Ovary (tissue), 9 donors: Measurements from ENCODE around the gene F7. TPM values are rescaled to one million over a fixed set of nuclear protein-coding genes. Genes with fewer than 3 reads are reported as not detected.

Source experiments
- DNase-seq, 5 donors: peaks; one replicate each; pipeline ENCODE4 v3.0.0-alpha.2; 2019 to 2020
- H3K27ac ChIP-seq, 2 donors: fragments of 200-600 bp; one replicate each; pipeline versions ENCODE4 v1.5.1 to v1.8.0; 2019 to 2022
- H3K27me3 ChIP-seq: fragments of 200-600 bp; one replicate; pipeline ENCODE4 v1.8.0; 2022
- H3K36me3 ChIP-seq: fragments of 200-600 bp; sonication (generic); one replicate; pipeline ENCODE4 v1.5.1; 2019
- H3K4me1 ChIP-seq: one replicate; pipeline ENCODE4 v1.8.1; 2013; ENCODE audit warnings: mild to moderate bottlenecking, moderate library complexity; ENCODE audit not compliant: insufficient read depth
- H3K4me3 ChIP-seq: fragments of 200-600 bp; sonication (generic); one replicate; pipeline ENCODE4 v1.5.1; 2017
- H3K9me3 ChIP-seq, 2 donors: fragments of 200-600 bp in 1 of 2; sonication (generic) in 1 of 2; one replicate each; pipeline versions ENCODE4 v1.5.1 to v1.8.1; 2013 to 2019; ENCODE audit warnings: mild to moderate bottlenecking in 1 of 2, moderate library complexity in 1 of 2
- EP300 ChIP-seq: sonication (generic); formaldehyde crosslinking; IDR thresholded peaks from one replicate; pipeline ENCODE4 v1.6.1; 2017; ENCODE audit warnings: antibody characterized with exemption
- POLR2A ChIP-seq: fragments of 450-650 bp; IDR thresholded peaks from one replicate; pipeline ENCODE4 v1.6.1; 2017; ENCODE audit warnings: antibody characterized with exemption, mild to moderate bottlenecking, moderate library complexity
- WGBS, 3 donors: extraction: QIAGEN DNeasy Blood & Tissue Kit in 1 of 3; methylation state at CpG; one replicate each; pipeline versions ENCODE4 v1.1.5 to v1.1.7; 2013 to 2017; 5-methylcytosine and 5-hydroxymethylcytosine counted together
- intact Hi-C, 4 donors: fragments of 100-400 bp; cut with DNase I; formaldehyde crosslinking; loops; one replicate each; pipeline versions ENCODE4 v1.11.0 to v1.15.1; 2022 to 2023
- polyA plus RNA-seq, 2 donors: library from polyadenylated mRNA; stranded (reverse); fragments of 200-250 nt in 1 of 2; fragments of 350-450 nt in 1 of 2; fragmentation: Illumina TruSeq in 1 of 2; extraction: RNeasy Lipid Tissue Mini Kit (QIAGEN cat#74804) in 1 of 2; gene quantifications; one replicate each; pipeline ENCODE4 v1.2.3, GENCODE V29; 2013 to 2014
- total RNA-seq, 7 donors: library from RNA; depleted of rRNA in 2 of 7; stranded (reverse); fragments of >200 nt in 2 of 7; fragmentation: NEBNext Ultra II Directional in 3 of 7; extraction: Animal tissue kit (Norgen Biotek cat#: 25700) in 3 of 7; gene quantifications; one replicate each; pipeline versions ENCODE4 v1.1.0 to v1.2.4, GENCODE V29; 2016 to 2023
- TF ChIP-seq, protein P1 (sequence below), 3 donors: fragments of 450-650 bp in 2 of 3; fragments of 200-600 bp in 1 of 3; IDR thresholded peaks; one replicate each; pipeline versions ENCODE4 v1.5.1 to v1.8.0; 2016 to 2022; ENCODE audit warnings: antibody characterized with exemption in 3 of 3, mild to moderate bottlenecking in 1 of 3
- donor health status: DM: no; HTN: no; CAD: no; lungs with moderate emphysema.
- donor health status: DM: no; HTN: no; CAD: no.
- donor health status: Bipolar disorder and iron deficiency.
- donor health status: DM: yes; HTN: yes; CAD: no.
- donor health status: DM: no; HTN: no; CAD: no.
- donor health status: DM: yes; HTN: yes; CAD: no.

Gene F7
- total and polyA plus RNA-seq, 9 donors = 0.11 to 2.1 (median 0.35) TPM; not detected in 2

DNA sequence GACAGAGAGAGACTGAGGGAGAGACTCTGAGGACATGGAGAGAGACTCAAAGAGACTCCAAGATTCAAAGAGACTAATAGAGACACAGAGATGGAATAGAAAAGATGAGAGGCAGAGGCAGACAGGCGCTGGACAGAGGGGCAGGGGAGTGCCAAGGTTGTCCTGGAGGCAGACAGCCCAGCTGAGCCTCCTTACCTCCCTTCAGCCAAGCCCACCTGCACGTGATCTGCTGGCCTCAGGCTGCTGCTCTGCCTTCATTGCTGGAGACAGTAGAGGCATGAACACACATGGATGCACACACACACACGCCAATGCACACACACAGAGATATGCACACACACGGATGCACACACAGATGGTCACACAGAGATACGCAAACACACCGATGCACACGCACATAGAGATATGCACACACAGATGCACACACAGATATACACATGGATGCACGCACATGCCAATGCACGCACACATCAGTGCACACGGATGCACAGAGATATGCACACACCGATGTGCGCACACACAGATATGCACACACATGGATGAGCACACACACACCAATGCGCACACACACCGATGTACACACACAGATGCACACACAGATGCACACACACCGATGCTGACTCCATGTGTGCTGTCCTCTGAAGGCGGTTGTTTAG, 13.7 kb downstream of the F7 start:
- no peaks in the 10 kb centered on the region for H3K27me3 ChIP-seq
- no peak overlapping the region for H3K27ac ChIP-seq
- no peak for TF ChIP-seq EP300
- no peak for TF ChIP-seq POLR2A
- TF ChIP-seq, protein P1, sequence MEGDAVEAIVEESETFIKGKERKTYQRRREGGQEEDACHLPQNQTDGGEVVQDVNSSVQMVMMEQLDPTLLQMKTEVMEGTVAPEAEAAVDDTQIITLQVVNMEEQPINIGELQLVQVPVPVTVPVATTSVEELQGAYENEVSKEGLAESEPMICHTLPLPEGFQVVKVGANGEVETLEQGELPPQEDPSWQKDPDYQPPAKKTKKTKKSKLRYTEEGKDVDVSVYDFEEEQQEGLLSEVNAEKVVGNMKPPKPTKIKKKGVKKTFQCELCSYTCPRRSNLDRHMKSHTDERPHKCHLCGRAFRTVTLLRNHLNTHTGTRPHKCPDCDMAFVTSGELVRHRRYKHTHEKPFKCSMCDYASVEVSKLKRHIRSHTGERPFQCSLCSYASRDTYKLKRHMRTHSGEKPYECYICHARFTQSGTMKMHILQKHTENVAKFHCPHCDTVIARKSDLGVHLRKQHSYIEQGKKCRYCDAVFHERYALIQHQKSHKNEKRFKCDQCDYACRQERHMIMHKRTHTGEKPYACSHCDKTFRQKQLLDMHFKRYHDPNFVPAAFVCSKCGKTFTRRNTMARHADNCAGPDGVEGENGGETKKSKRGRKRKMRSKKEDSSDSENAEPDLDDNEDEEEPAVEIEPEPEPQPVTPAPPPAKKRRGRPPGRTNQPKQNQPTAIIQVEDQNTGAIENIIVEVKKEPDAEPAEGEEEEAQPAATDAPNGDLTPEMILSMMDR (IDR thresholded peaks at IDR 0.05) = no peak
- H3K36me3 ChIP-seq = no peaks in the 10 kb centered on the region
- WGBS, 3 donors = 83 to 89% (median 86%) methylated on average over 16 of the region's 16 CpGs
- DNase-seq = peak in 1 of 5 donors; percentile 8
- intact Hi-C loops = no loop called here
- no peak overlapping the region for H3K4me3 ChIP-seq
- H3K4me1 ChIP-seq = peaks cover 8% of the 10 kb centered on the region
- no peaks in the 10 kb centered on the region for H3K9me3 ChIP-seq

DNA sequence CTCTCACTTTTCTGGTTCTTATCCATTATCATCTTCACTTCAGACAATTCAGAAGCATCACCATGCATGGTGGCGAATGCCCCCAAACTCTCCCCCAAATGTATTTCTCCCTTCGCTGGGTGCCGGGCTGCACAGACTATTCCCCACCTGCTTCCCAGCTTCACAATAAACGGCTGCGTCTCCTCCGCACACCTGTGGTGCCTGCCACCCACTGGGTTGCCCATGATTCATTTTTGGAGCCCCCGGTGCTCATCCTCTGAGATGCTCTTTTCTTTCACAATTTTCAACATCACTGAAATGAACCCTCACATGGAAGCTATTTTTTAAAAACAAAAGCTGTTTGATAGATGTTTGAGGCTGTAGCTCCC, 14.2 kb downstream of the F7 start:
- Histone ChIP-seq H3K4me1 (peaks cover 8% of the 10 kb centered on the region), H3K36me3 (no peaks in the 10 kb centered on the region), H3K9me3 (no peaks in the 10 kb centered on the region), H3K27ac (no peak overlapping the region), H3K4me3 (no peak overlapping the region), H3K27me3 (no peaks in the 10 kb centered on the region)
- TF ChIP-seq POLR2A (no peak), EP300 (no peak)
- TF ChIP-seq, protein P1 (IDR thresholded peaks at IDR 0.05) = no peak
- WGBS, 3 donors = 79 to 88% (median 83%) methylated on average over 7 of the region's 7 CpGs
- intact Hi-C loops = no loop called here
- no peak for DNase-seq

DNA sequence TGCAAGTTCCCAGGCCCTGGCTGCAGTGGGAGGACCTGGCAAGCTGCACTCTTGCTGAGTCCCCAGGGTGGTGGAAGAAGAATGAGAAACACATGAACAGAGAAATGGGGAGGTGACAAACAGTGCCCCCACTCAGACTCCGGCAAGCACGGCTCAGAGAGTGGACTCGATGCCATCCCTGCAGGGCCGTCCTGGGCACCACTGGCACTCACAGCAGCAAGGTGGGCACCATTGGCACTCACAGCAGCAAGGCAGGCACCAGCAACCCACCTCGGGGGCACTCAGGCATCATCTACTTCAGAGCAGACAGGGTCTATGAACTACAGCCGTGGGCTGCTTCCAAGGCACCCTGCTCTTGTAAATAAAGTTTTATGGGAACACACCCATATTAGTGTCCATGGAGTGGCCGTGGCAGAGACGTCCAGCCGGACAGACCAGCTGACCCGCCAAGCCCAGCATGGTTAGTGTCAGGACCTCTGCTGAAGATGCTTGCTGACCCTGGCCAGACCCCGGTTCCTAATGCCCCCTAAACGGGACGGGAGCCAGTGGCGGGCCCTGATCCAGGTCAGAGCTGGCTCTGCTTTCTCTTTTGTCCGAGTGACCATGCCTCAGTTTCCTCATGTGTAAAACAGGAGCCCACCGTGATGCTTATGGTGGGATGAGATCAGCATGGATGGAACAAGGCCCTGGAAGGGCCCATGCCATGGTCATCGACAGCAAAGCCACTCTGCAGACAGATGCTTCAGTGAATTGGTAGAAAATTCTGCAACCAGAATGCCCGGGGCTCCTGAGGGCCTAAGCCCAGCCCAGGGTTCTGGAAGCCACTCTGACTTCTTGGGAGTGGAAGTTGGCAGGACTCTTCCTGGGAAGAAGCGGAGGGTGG, 14.9 kb downstream of the F7 start:
- Histone ChIP-seq H3K27ac (no peak overlapping the region), H3K36me3 (no peaks in the 10 kb centered on the region), H3K27me3 (no peaks in the 10 kb centered on the region), H3K4me3 (no peak overlapping the region), H3K9me3 (no peaks in the 10 kb centered on the region), H3K4me1 (peaks cover 8% of the 10 kb centered on the region)
- intact Hi-C loops = no loop called here
- WGBS, 3 donors = 79 to 90% (median 83%) methylated on average over 18 to 19 of the region's 19 CpGs
- DNase-seq = peak in 1 of 5 donors; percentile 13
- TF ChIP-seq, protein P1 (IDR thresholded peaks at IDR 0.05) = no peak
- no peak for TF ChIP-seq EP300
- TF ChIP-seq POLR2A = no peak

DNA sequence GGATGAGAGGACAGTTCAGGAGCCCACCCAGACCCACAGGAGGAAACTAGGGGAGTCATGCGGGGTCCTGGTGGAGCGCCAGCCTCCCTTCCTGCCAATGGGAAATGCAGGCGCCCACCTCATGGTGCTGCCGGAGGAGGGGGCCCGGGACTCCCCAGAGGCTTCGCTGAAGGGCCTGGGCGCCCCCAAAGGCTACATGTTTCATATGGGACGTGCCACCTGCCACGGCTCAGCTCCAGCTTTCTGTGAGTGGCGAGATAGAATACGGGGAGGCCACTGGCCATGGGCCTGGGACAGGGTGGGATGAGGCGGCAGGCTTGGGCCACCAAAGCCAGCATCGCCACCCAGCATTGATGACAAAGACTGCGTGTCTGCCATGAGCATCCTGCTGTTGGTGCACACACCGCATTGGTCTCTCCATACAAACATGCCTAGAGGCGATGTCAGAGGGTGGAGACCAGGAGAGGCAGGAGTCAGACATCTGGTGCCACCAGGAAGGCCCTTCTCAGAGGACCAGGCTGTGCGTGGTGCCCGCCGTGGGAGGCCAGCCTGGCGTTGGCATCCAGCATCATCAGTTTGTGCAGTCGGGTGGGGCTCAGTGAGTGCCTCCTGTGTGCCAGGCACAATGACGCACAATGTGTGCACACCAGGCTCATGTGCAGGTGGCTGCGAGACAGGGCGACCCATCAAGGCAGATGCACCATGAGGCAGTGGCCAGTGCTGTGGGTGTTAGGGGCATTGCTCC, 15.8 kb downstream of the F7 start:
- H3K27ac ChIP-seq = peak overlapping the region; percentile 63 to 82

More for the DNA sequence above, 15.8 kb downstream of the F7 start:
- Histone ChIP-seq H3K27me3 (no peaks in the 10 kb centered on the region), H3K9me3 (no peaks in the 10 kb centered on the region), H3K4me1 (peaks cover 8% of the 10 kb centered on the region), H3K36me3 (no peaks in the 10 kb centered on the region), H3K4me3 (no peak overlapping the region)
- DNase-seq = peak in 1 of 5 donors; percentile 13
- TF ChIP-seq POLR2A (no peak), EP300 (no peak)
- TF ChIP-seq, protein P1 (IDR thresholded peaks at IDR 0.05) = no peak
- WGBS, 3 donors = 91 to 96% (median 95%) methylated on average over 24 of the region's 24 CpGs
- intact Hi-C loops = no loop called here
